ENCODE measurements around the gene MRPS30. TPM values are rescaled to one million over a fixed set of nuclear protein-coding genes. Genes with fewer than 3 reads are reported as not detected.
A peak's percentile ranks its signal among the peaks of the same experiment; 100 is the strongest.
"Not testable (repeated sequence)": the region's sequence is repeated elsewhere in the genome, so short reads cannot be mapped to it uniquely, and the experiment has no call there.

Gene MRPS30
- polyA plus RNA-seq, 3 donors from 2014 or later: 41.4 to 73.3 (median 63.6) TPM

DNA sequence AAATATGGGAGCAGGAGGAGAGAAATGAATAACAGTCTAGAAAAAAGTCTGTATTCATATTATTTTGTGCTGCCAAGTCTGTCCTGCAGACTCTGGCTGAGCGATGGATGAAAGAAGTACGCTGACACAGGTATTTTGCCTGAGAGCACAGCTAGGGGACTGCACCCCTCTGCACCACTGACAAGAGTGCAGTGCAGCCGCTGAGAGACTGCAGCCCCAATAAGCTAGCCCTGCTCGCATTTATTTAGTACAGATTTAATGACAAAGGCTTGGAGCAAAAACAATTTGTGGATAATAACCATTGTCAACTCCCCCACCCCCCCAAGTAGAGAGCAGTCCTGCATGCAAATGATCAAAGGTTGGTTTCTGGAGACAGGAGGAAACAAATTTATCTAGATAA, 13.3 kb upstream of the MRPS30 start:
- Mint-ChIP-seq H3K36me3 (peaks cover 4 to 13% (median 9%) of the 10 kb centered on the region in 3 donors), H3K9me3 (peaks cover 6 to 35% (median 14%) of the 10 kb centered on the region in 6 donors), H3K27me3 (ENCODE audit: low read depth in 3 of 3) (peaks cover 0 to 5% (median 3%) of the 10 kb centered on the region in 3 donors), H3K4me1 (peaks cover 10 to 17% of the 10 kb centered on the region in 2 donors), H3K4me3 (no peak overlapping the region), H3K27ac (no peak overlapping the region)
- no peak for DNase-seq

DNA sequence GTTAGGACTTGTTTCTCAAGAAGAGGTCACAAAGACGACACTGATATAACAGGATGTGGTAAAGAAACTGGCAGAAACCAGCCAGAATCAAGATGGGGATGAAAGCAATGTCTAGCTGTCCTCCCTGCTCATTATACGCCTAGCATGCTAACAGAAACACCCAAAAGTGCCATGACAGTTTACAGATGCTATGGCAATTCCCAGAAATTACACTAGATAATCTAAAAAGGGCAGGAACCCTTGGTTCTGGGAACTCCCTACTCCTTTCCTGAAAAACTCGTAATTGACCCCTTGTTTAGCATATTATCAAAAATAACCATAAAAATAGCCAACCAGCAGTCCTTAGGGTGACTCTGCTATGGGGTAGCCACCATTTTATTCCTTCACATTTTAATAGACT, 10.9 kb upstream of the MRPS30 start:
- DNase-seq: peak in 1 of 3 donors; percentile 24
- peaks cover 3 to 7% (median 4%) of the 10 kb centered on the region in 3 donors for H3K36me3 Mint-ChIP-seq
- H3K4me3 Mint-ChIP-seq: no peak overlapping the region
- peaks cover 2 to 26% (median 4%) of the 10 kb centered on the region in 6 donors for H3K9me3 Mint-ChIP-seq
- H3K27me3 Mint-ChIP-seq (ENCODE audit: low read depth in 3 of 3): peaks cover 0 to 4% (median 3%) of the 10 kb centered on the region in 3 donors
- H3K4me1 Mint-ChIP-seq: peaks cover 10 to 17% of the 10 kb centered on the region in 2 donors
- peak overlapping the region in 5 of 6 donors; percentile 9 to 30 (median 21) for H3K27ac Mint-ChIP-seq

DNA sequence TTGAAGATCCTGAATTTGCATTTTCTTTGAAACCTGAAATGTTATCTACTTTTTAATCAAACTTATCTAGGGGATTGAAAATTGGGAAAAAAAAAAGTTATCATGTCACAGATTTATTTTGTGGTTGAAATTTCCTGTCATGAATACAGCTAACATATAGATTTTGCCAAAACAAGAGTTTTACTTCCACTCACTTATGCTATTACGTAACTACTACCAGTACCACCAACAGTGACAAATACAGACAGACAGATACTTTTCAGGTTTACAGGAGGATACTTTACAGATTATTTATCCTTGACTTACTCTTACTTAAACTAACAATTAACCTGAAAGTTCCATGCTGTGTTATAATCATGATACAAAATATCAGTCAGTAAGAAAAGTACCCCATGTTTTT, 6.8 kb upstream of the MRPS30 start:
- no peak for DNase-seq
- peaks cover 0 to 4% (median 0%) of the 10 kb centered on the region in 3 donors for H3K27me3 Mint-ChIP-seq (ENCODE audit: low read depth in 3 of 3)
- H3K9me3 Mint-ChIP-seq: no peaks in the 10 kb centered on the region
- peaks cover 10 to 15% of the 10 kb centered on the region in 2 donors for H3K4me1 Mint-ChIP-seq
- no peak overlapping the region for H3K27ac Mint-ChIP-seq
- H3K36me3 Mint-ChIP-seq: no peaks in the 10 kb centered on the region
- no peak overlapping the region for H3K4me3 Mint-ChIP-seq

DNA sequence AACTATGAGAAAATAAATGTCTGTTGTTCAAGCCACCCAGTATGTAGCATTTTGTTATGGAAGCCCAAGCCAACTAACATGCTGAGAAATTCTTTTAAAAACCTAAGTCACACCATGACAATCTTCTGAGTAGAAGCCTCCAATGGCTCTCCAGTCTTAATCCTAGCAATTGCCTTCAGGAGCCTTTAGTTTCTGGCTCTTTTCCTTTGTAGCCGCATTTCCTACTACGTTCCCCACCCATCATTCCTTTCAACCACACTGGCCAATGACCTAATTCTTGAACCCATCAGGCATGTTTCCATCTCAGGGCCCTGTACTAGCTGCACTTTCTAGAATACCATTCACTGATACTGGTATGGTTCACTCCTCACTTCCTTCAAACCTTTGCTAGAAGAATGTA, 2.1 kb upstream of the MRPS30 start:
- H3K27ac Mint-ChIP-seq: no peak overlapping the region

DNA sequence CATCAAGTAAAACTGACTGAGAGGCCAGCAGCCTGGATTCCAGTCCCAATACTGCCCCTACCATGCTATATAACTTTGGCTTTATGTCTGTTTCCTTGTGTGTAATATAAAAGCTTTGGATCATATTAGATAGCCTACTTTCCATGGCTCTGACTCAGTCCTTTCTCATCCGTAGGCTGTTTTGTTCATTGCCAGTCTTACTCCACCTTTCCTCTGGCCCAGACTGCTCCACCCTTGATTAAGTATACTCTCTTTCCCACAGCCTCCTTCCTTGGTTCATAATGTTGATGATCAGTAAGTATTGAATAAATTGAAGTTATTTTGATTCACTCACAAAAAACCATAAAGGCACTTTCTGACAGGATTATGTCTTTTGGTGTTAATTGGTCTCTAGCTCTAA, 1.5 kb upstream of the MRPS30 start:
- Mint-ChIP-seq H3K4me1 (peaks cover 38 to 40% of the 10 kb centered on the region in 2 donors), H3K9me3 (no peaks in the 10 kb centered on the region), H3K27ac (no peak overlapping the region), H3K4me3 (peak overlapping the region in 1 of 5 donors; percentile 15), H3K36me3 (peaks cover 0 to 8% (median 7%) of the 10 kb centered on the region in 3 donors), H3K27me3 (ENCODE audit: low read depth in 3 of 3) (peaks cover 3 to 12% (median 10%) of the 10 kb centered on the region in 3 donors)
- no peak for DNase-seq

More for the DNA sequence above, 2.1 kb upstream of the MRPS30 start:
- H3K9me3 Mint-ChIP-seq: no peaks in the 10 kb centered on the region
- H3K27me3 Mint-ChIP-seq (ENCODE audit: low read depth in 3 of 3): peaks cover 3 to 12% (median 10%) of the 10 kb centered on the region in 3 donors
- H3K4me1 Mint-ChIP-seq: peaks cover 33 to 35% of the 10 kb centered on the region in 2 donors
- no peak for DNase-seq
- H3K36me3 Mint-ChIP-seq: peaks cover 0 to 4% (median 3%) of the 10 kb centered on the region in 3 donors
- H3K4me3 Mint-ChIP-seq: no peak overlapping the region

DNA sequence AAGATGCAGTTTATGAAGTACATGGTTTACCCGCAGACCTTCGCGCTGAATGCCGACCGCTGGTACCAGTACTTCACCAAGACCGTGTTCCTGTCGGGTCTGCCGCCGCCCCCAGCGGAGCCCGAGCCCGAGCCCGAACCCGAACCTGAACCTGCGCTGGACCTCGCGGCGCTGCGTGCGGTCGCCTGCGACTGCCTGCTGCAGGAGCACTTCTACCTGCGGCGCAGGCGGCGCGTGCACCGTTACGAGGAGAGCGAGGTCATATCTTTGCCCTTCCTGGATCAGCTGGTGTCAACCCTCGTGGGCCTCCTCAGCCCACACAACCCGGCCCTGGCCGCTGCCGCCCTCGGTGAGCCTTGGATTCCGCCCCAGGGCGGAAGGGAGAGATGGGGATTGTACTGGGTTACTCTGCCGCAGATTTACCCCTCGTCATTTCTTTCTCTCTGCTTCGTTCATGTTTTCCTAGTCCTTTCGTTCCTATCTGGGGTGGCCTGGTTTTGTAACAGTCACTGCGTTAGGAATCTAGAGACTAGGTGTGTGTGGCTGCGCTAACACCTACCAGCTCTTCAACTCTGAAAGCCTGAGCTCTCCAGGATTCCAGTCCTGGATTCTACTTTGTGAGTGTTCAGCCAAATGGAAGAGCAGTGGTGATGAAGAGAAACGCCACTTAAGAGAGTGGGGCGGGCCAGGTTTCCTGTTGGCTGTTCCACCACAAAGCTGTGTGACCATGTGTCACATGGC, 638 bp downstream of the MRPS30 start:
- Mint-ChIP-seq H3K4me3 (peak overlapping the region; percentile 91 to 97 (median 95)), H3K9me3 (no peaks in the 10 kb centered on the region), H3K36me3 (peaks cover 0 to 12% (median 8%) of the 10 kb centered on the region in 3 donors), H3K27me3 (ENCODE audit: low read depth in 3 of 3) (peaks cover 3 to 13% (median 10%) of the 10 kb centered on the region in 3 donors), H3K4me1 (peaks cover 45 to 56% of the 10 kb centered on the region in 2 donors), H3K27ac (peak overlapping the region; percentile 94 to 97 (median 95))
- peak; percentile 48 to 55 (median 49) for DNase-seq

DNA sequence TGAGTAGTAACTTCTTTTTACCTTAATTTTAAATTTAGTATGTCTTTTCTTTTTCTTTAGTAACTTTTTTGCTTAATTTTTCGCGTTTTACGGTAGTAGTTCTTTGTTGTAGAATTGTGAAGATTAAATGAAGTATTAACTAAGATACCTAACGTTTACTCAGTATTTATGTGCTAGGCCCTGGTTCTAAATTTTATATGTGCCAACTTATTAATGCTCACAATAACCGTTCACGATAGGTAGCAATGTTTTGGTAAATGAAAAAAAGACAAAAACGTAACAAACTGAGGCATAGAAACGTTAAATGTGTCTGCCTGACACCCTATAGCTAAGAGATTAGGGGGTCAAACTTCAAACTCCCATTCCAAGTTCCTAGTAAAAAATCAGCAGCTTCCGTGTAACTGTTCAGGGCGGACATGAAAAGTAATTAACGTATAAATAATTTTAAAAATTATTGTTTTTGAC, 1.2 kb downstream of the MRPS30 start:
- Mint-ChIP-seq H3K36me3 (peaks cover 0 to 18% (median 8%) of the 10 kb centered on the region in 3 donors), H3K27ac (peak overlapping the region; percentile 94 to 97 (median 95)), H3K9me3 (no peaks in the 10 kb centered on the region), H3K4me1 (peaks cover 45 to 56% of the 10 kb centered on the region in 2 donors), H3K27me3 (ENCODE audit: low read depth in 3 of 3) (peaks cover 3 to 12% (median 10%) of the 10 kb centered on the region in 3 donors), H3K4me3 (peak overlapping the region; percentile 91 to 97 (median 95))
- DNase-seq: no peak

DNA sequence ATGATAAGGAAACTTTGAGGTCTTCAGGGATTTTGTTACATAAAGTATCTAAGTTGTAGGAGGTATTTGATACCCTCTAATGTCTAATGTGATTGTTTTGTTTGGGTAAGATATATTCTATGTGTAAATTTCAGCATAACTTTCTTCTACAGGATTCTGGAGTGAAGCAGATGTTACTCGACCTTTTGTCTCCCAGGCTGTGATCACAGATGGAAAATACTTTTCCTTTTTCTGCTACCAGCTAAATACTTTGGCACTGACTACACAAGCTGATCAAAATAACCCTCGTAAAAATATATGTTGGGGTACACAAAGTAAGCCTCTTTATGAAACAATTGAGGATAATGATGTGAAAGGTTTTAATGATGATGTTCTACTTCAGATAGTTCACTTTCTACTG, 6.0 kb downstream of the MRPS30 start:
- H3K4me3 Mint-ChIP-seq: no peak overlapping the region
- no peak overlapping the region for H3K27ac Mint-ChIP-seq
- DNase-seq: no peak
- H3K4me1 Mint-ChIP-seq: peaks cover 28 to 48% of the 10 kb centered on the region in 2 donors
- no peaks in the 10 kb centered on the region for H3K9me3 Mint-ChIP-seq
- H3K36me3 Mint-ChIP-seq: peaks cover 5 to 35% (median 15%) of the 10 kb centered on the region in 3 donors
- H3K27me3 Mint-ChIP-seq (ENCODE audit: low read depth in 3 of 3): peaks cover 0 to 3% (median 0%) of the 10 kb centered on the region in 3 donors

DNA sequence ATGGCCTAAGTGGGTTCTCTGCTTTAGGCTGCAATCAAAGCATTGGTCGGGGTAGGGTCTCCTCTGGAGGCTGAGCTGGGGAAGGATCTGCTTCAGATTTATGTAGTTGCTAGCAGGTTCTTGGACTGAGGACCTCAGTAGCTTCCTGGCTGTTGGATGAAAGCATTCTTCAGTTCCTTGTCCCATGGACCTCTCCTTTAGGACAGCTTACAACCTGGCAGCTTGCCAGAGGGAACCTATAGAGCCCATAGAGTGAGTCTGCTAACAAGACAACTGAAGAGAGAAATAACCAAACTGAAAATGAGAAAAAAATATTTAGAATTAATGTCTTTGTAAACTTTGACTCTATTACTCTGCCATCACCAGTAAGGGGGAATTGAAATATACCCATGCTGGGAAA, 12.4 kb downstream of the MRPS30 start:
- peaks cover 10 to 15% of the 10 kb centered on the region in 2 donors for H3K4me1 Mint-ChIP-seq
- H3K9me3 Mint-ChIP-seq: no peaks in the 10 kb centered on the region
- H3K27ac Mint-ChIP-seq: peak overlapping the region in 1 of 6 donors; percentile 40
- DNase-seq: no peak
- H3K36me3 Mint-ChIP-seq: peaks cover 4 to 27% (median 17%) of the 10 kb centered on the region in 3 donors
- no peak overlapping the region for H3K4me3 Mint-ChIP-seq
- peaks cover 0 to 2% (median 0%) of the 10 kb centered on the region in 3 donors for H3K27me3 Mint-ChIP-seq (ENCODE audit: low read depth in 3 of 3)

DNA sequence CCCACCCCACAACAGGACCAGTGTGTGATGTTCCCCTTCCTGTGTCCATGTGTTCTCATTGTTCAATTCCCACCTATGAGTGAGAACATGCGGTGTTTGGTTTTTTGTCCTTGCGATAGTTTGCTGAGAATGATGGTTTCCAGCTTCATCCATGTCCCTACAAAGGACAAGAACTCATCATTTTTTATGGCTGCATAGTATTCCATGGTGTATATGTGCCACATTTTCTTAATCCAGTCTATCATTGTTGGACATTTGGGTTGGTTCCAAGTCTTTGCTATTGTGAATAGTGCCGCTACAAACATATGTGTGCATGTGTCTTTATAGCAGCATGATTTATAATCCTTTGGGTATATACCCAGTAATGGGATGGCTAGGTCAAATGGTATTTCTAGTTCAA, 15.9 kb downstream of the MRPS30 start:
- H3K9me3 Mint-ChIP-seq; H3K27me3 Mint-ChIP-seq (ENCODE audit: low read depth in 3 of 3); DNase-seq; H3K4me3 Mint-ChIP-seq; H3K27ac Mint-ChIP-seq: not testable (repeated sequence)
- peaks cover 0 to 32% (median 16%) of the 10 kb centered on the region in 3 donors for H3K36me3 Mint-ChIP-seq
- H3K4me1 Mint-ChIP-seq: peaks cover 33 to 40% of the 10 kb centered on the region in 2 donors

DNA sequence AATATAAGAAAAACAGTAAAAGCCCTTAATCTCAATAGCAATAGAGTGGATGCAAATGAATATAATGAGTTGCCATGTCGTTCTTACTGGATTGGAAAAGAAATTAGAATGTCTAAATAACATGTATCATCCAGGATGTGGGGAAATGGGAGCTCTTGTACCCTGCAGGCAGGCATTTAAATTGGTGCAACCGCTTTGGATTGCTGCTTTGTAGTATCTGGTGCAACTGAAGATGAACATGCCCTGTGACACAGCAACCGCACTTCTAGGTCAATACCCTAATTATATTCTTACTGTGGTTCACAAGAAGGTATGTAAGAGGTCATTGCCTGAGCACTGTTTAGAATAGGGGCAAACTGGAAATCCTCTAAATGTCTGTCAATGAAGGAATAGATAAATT, 18.9 kb downstream of the MRPS30 start:
- DNase-seq: no peak
- Mint-ChIP-seq H3K36me3 (peaks cover 9 to 20% (median 15%) of the 10 kb centered on the region in 3 donors), H3K27ac (peak overlapping the region in 1 of 6 donors; percentile 10), H3K9me3 (no peaks in the 10 kb centered on the region), H3K27me3 (ENCODE audit: low read depth in 3 of 3) (peaks cover 0 to 3% (median 0%) of the 10 kb centered on the region in 3 donors), H3K4me1 (peaks cover 24 to 32% of the 10 kb centered on the region in 2 donors), H3K4me3 (peak overlapping the region in 2 of 5 donors; percentile 17 to 23)

DNA sequence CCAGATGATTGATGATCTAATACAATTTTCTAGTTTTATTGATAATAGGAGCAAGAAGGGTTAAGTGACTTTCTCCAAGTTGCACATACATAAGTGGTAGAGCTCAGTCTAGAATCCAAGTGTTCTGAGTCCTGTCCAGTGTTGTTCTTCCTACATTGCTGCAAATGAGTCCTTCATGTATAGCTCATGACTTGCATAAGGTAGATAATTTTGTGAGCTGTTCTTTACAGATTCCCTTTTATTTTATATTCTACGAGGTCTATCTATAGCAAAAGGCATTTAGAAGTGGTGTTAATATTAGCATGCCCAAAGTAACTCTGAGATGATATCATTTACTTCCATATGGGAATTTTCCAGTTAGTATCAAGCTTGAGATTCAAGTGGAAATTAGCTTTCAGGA, 20.0 kb downstream of the MRPS30 start:
- Mint-ChIP-seq H3K27me3 (ENCODE audit: low read depth in 3 of 3) (peaks cover 0 to 3% (median 0%) of the 10 kb centered on the region in 3 donors), H3K27ac (peak overlapping the region in 1 of 6 donors; percentile 67), H3K36me3 (peaks cover 11 to 23% (median 18%) of the 10 kb centered on the region in 3 donors), H3K4me3 (peak overlapping the region in 1 of 5 donors; percentile 17), H3K9me3 (no peaks in the 10 kb centered on the region), H3K4me1 (peaks cover 25 to 32% of the 10 kb centered on the region in 2 donors)
- DNase-seq: no peak

DNA sequence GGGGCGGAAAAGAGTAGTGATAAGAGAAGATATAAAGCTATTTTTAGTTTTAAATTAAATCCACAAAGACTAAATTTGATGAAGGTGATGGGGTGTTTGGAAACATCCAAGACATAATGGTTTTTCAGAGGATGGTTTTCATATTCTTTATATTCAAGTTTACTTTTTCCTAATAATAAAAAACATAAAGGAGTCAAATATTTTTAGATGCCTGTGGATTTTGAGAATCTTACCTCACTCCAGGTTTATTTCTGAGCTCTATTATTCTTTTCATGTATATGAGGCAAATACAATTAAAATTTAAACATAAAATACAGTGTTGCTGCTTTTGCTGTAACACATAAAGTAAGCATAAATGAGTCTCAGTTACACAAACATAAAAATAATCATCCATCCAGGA, 22.2 kb downstream of the MRPS30 start:
- Mint-ChIP-seq H3K36me3 (peaks cover 14 to 27% (median 15%) of the 10 kb centered on the region in 3 donors), H3K9me3 (no peaks in the 10 kb centered on the region), H3K27me3 (ENCODE audit: low read depth in 3 of 3) (peaks cover 0 to 3% (median 0%) of the 10 kb centered on the region in 3 donors), H3K4me3 (no peak overlapping the region), H3K27ac (peak overlapping the region in 1 of 6 donors; percentile 9), H3K4me1 (peaks cover 26 to 42% of the 10 kb centered on the region in 2 donors)
- no peak for DNase-seq

DNA sequence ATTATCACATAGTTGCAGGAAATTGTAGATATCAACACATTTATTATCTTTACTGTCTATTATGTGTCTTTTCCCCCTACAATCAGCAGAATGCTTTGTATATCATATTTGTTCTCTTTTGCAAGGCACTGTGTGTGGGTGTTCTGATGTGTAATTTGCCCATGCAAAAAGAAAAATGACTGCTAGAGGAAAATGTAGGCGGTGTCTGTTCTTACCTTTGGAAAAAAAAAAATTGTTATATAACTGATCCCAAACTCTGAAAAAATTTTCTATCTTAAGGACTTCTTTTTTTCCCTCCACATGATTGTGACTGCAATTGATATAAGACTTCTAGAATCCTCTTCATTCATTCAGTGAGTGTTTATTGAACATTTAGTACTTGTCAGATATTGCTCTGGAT, 24.5 kb downstream of the MRPS30 start:
- no peak overlapping the region for H3K27ac Mint-ChIP-seq
- DNase-seq: no peak
- H3K4me1 Mint-ChIP-seq: peaks cover 9 to 24% of the 10 kb centered on the region in 2 donors
- H3K36me3 Mint-ChIP-seq: peaks cover 14 to 17% (median 15%) of the 10 kb centered on the region in 3 donors
- H3K9me3 Mint-ChIP-seq: no peaks in the 10 kb centered on the region
- no peak overlapping the region for H3K4me3 Mint-ChIP-seq
- peaks cover 0 to 2% (median 0%) of the 10 kb centered on the region in 3 donors for H3K27me3 Mint-ChIP-seq (ENCODE audit: low read depth in 3 of 3)

All from immature natural killer cell (primary cell).